Caco-2 (cell line): ENCODE data around the gene PIP5KL1. TPM values are rescaled to one million over a fixed set of nuclear protein-coding genes. Genes with fewer than 3 reads are reported as not detected.

Source experiments
- BruUV-seq: library from RNA; stranded (reverse); fragments of 400-500 nt; replicated peaks from 2 replicates; lab custom pipeline; 2021; lab: Mats Ljungman, UMichigan
- CTCF ChIA-PET: fragments of 300-600 bp; sonication (Branson Sonifier 250); formaldehyde crosslinking; loops from one replicate; lab custom pipeline; 2022; ENCODE audit warnings: antibody characterized with exemption; lab: Charles Lee
- POLR2A ChIA-PET: fragments of 300-600 bp; sonication (Branson Sonifier 250); formaldehyde crosslinking; loops from one replicate; lab custom pipeline; 2022; ENCODE audit warnings: antibody characterized with exemption; lab: Charles Lee
- DNase-seq, 2 experiments: peaks; one replicate each; pipeline versions ENCODE4 v3.0.0 to v3.0.0-alpha.2; 2020 to 2022
- H3K27me3 ChIP-seq: replicated peaks from 2 replicates; pipeline ENCODE4 v1.6.0; 2011; ENCODE audit warnings: low read length; ENCODE audit not compliant: control insufficient read depth, insufficient read depth
- H3K36me3 ChIP-seq: 2 replicates; pipeline ENCODE4 v1.5.1; 2011; ENCODE audit warnings: low read length; ENCODE audit not compliant: control insufficient read depth, insufficient read depth
- H3K4me1 ChIP-seq: fragments of 250-450 bp; sonication (Bioruptor Pico); 2 replicates; pipeline ENCODE4 v1.5.1; 2020; ENCODE audit warnings: mild to moderate bottlenecking
- H3K4me3 ChIP-seq: 2 replicates; pipeline ENCODE4 v1.5.1; 2011; ENCODE audit warnings: low read depth, mild to moderate bottlenecking, control low read depth, low read length
- H3K9me3 ChIP-seq: fragments of 250-450 bp; sonication (Bioruptor Pico); 2 replicates; pipeline ENCODE4 v1.5.1; 2020; ENCODE audit warnings: mild to moderate bottlenecking, moderate library complexity
- H3K27ac Mint-ChIP-seq: one replicate; pipeline ENCODE4 v1.8.0; 2022; ENCODE audit warnings: mixed read lengths; ENCODE audit not compliant: unreplicated experiment
- H3K27me3 Mint-ChIP-seq: one replicate; pipeline ENCODE4 v1.8.0; 2022; ENCODE audit warnings: mixed read lengths; ENCODE audit not compliant: insufficient read depth, unreplicated experiment
- H3K36me3 Mint-ChIP-seq: one replicate; pipeline ENCODE4 v1.8.0; 2022; ENCODE audit warnings: mild to moderate bottlenecking, mixed read lengths; ENCODE audit not compliant: insufficient read depth, unreplicated experiment
- H3K4me1 Mint-ChIP-seq: one replicate; pipeline ENCODE4 v1.8.0; 2022; ENCODE audit warnings: low read depth, mixed read lengths; ENCODE audit not compliant: unreplicated experiment
- H3K4me3 Mint-ChIP-seq: one replicate; pipeline ENCODE4 v1.8.0; 2022; ENCODE audit warnings: mild to moderate bottlenecking, moderate library complexity, mixed read lengths; ENCODE audit not compliant: unreplicated experiment
- H3K9me3 Mint-ChIP-seq: one replicate; pipeline ENCODE4 v1.8.0; 2022; ENCODE audit warnings: mixed read lengths; ENCODE audit not compliant: unreplicated experiment
- intact Hi-C: fragments of 100-400 bp; cut with micrococcal nuclease; formaldehyde crosslinking; loops from one replicate; pipeline ENCODE4 v1.10.0; 2022; ENCODE audit not compliant: unreplicated experiment
- total RNA-seq: library from RNA; stranded (reverse); gene quantifications from 2 replicates; pipeline ENCODE4 v1.2.3, GENCODE V29; 2022
- TF ChIP-seq, protein P1 (sequence below), 2 experiments: fragments of 200-600 bp in 1 of 2; IDR thresholded peaks; 1 replicate in 1 of 2; 2 replicates in 1 of 2; pipeline versions ENCODE4 v1.5.1 to v1.8.0; 2011 to 2022; ENCODE audit warnings: antibody characterized with exemption in 1 of 2, control low read depth in 1 of 2, inconsistent platforms in 1 of 2, low read depth in 1 of 2, low read length in 1 of 2, mild to moderate bottlenecking in 1 of 2, moderate library complexity in 1 of 2; ENCODE audit not compliant: insufficient read depth in 1 of 2, severe bottlenecking in 1 of 2, unreplicated experiment in 1 of 2

PIP5KL1 gene
- total RNA-seq, 1 experiment from 2014 or later: 2.3 TPM

DNA sequence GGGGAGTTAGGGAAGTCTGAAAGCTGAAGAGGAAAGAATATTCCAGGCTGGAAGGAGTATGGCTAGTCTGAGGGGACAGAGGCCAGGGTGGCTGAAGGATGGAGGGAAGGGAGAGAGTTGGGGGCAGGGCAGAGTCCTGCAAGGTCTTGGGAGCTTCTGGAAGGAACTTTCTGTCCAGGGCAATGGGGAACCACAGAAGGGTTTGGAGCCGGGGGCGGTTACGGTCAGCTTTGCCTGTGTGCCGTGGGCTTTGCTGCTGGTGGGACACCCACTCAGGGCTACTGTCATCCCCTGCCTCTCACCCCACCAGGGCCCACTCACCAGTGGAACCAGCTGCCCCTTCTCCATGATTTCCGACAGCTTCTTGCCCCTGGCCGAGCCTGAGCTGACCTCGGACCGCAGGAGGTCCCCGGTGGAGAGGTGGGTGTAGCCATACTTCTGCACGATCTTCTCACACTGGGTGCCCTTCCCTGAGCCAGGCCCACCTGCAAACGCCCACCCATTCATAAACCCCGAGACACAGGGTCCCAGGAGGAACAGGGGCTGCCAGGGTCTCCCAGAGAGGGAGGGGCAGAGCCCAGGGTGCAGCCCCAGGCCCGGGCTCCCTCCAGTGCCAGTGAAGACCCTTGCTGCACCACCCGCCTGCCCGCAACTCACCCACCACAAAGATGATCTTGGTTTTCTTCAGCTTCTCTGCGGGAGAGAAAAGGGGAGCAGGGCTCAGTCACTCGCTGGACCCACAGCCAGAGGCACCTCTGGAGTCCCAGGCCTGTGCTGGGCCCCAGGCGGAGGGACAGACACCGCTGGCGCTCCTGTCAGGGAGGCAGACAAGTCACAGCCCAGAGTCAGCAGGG lies 58.0 kb downstream of the PIP5KL1 start:
- TF ChIP-seq, protein P1, sequence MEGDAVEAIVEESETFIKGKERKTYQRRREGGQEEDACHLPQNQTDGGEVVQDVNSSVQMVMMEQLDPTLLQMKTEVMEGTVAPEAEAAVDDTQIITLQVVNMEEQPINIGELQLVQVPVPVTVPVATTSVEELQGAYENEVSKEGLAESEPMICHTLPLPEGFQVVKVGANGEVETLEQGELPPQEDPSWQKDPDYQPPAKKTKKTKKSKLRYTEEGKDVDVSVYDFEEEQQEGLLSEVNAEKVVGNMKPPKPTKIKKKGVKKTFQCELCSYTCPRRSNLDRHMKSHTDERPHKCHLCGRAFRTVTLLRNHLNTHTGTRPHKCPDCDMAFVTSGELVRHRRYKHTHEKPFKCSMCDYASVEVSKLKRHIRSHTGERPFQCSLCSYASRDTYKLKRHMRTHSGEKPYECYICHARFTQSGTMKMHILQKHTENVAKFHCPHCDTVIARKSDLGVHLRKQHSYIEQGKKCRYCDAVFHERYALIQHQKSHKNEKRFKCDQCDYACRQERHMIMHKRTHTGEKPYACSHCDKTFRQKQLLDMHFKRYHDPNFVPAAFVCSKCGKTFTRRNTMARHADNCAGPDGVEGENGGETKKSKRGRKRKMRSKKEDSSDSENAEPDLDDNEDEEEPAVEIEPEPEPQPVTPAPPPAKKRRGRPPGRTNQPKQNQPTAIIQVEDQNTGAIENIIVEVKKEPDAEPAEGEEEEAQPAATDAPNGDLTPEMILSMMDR (IDR thresholded peaks at IDR 0.05; ENCODE audit: insufficient read depth in 1 of 2, low read depth in 1 of 2, low read length in 1 of 2, severe bottlenecking in 1 of 2, unreplicated experiment in 1 of 2): no peak
- Histone ChIP-seq H3K4me3 (no peak overlapping the region), H3K27me3 (no peaks in the 10 kb centered on the region), H3K4me1 (0 out of 2 replicates have a peak, but pooled peaks cover 3% of the 10 kb centered on the region), H3K9me3 (no peaks in the 10 kb centered on the region), H3K36me3 (no peaks in the 10 kb centered on the region)
- no TSS peak for BruUV-seq
- no peak overlapping the region for H3K27ac Mint-ChIP-seq
- H3K27me3 Mint-ChIP-seq: no peaks in the 10 kb centered on the region
- no peak for DNase-seq
- no peak overlapping the region for H3K4me3 Mint-ChIP-seq
- POLR2A ChIA-PET: interaction anchor here (0.5 kb wide), 1 partner anchor 49 kb away, joined by 6 read pairs; no protein-coding TSS in a partner anchor
- H3K36me3 Mint-ChIP-seq: peaks cover 7% of the 10 kb centered on the region
- CTCF ChIA-PET: interaction anchor here (0.6 to 1.6 kb wide), 2 partner anchors 138 to 151 kb away, joined by 3 to 5 read pairs; partner anchors contain the start of gene TOR2A
- peaks cover 4% of the 10 kb centered on the region for H3K4me1 Mint-ChIP-seq
- H3K9me3 Mint-ChIP-seq: no peaks in the 10 kb centered on the region
- intact Hi-C loops: loop anchor here (5.0 kb wide), 1 partner anchor 45 kb away; the partner anchor contains the start of gene ST6GALNAC4

DNA sequence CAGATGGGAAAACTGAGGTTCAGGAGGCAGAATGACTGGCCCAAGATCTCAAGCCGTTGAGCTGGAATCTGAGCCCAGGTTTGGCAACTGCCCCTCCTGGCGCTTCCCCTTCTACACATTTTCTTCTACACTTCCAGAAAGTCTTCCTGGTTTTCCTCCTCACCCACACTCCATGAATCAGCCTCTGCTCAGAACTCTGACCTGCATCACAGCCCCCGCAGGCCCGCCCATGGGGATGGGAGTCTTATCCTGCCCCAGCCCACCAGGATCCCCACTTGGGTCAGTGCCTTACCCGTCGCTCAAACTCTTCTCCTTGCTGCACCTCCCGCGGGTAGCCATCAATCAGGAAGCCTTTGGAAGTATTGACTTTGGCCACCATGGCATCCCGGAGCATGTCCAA lies 59.0 kb downstream of the PIP5KL1 start:
- Histone ChIP-seq H3K36me3 (no peaks in the 10 kb centered on the region), H3K4me3 (no peak overlapping the region), H3K27me3 (no peaks in the 10 kb centered on the region), H3K4me1 (no peaks in the 10 kb centered on the region), H3K9me3 (no peaks in the 10 kb centered on the region)
- intact Hi-C loops: loop anchor here (2.0 to 5.0 kb wide), 3 partner anchors 46 to 281 kb away; partner anchors contain the start of genes FPGS and ST6GALNAC4
- Mint-ChIP-seq H3K4me3 (no peak overlapping the region), H3K9me3 (no peaks in the 10 kb centered on the region), H3K4me1 (peaks cover 4% of the 10 kb centered on the region), H3K36me3 (no peaks in the 10 kb centered on the region), H3K27me3 (no peaks in the 10 kb centered on the region), H3K27ac (no peak overlapping the region)
- DNase-seq: no peak
- BruUV-seq: no TSS peak
- ChIA-PET CTCF (interaction anchor here (0.6 kb wide), 1 partner anchor 86 kb away, joined by 6 read pairs; the partner anchor contains the start of gene CDK9), POLR2A (no interaction called here)
- TF ChIP-seq, protein P1 (IDR thresholded peaks at IDR 0.05; ENCODE audit: insufficient read depth in 1 of 2, low read depth in 1 of 2, low read length in 1 of 2, severe bottlenecking in 1 of 2, unreplicated experiment in 1 of 2): no peak

DNA sequence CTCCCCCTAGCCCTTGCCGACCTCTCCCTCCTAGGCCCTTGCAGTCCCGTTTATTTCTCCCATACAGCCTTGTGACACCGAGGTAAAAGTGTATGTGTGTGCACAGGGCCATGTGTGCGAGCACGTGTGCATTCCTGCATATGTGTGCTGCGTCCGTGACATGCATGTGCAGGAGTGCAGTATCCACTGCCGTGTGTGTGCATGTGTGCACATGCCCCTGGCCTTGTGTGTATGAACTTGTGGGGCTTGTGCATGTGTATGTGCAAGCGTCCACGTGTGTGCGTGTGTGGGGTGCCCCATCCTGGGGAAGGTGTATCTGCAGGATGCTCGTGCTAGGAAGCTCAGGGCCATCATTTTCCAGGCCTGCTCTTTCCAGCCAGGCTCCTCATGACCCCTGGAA lies 59.7 kb downstream of the PIP5KL1 start:
- BruUV-seq: no TSS peak
- Histone ChIP-seq H3K4me3 (no peak overlapping the region), H3K36me3 (no peaks in the 10 kb centered on the region), H3K4me1 (no peaks in the 10 kb centered on the region), H3K9me3 (no peaks in the 10 kb centered on the region), H3K27me3 (no peaks in the 10 kb centered on the region)
- Mint-ChIP-seq H3K4me3 (no peak overlapping the region), H3K4me1 (peaks cover 4% of the 10 kb centered on the region), H3K27ac (no peak overlapping the region), H3K27me3 (no peaks in the 10 kb centered on the region), H3K9me3 (no peaks in the 10 kb centered on the region), H3K36me3 (peaks cover 1% of the 10 kb centered on the region)
- no peak for DNase-seq
- ChIA-PET POLR2A (no interaction called here), CTCF (interaction anchor here (0.6 to 2.6 kb wide), 3 partner anchors 26 to 136 kb away, joined by 5 to 37 read pairs (median 6); partner anchors contain the start of genes CDK9 and TOR2A)
- intact Hi-C loops: loop anchor here (1.0 to 5.0 kb wide), 5 partner anchors 46 to 280 kb away; partner anchors contain the start of genes CDK9, FPGS, ST6GALNAC4 and TOR2A
- TF ChIP-seq, protein P1 (IDR thresholded peaks at IDR 0.05; ENCODE audit: insufficient read depth in 1 of 2, low read depth in 1 of 2, low read length in 1 of 2, severe bottlenecking in 1 of 2, unreplicated experiment in 1 of 2): no peak
